ENCODE data around the gene FSCN2.
"Not testable (repeated sequence)": the region's sequence is repeated elsewhere in the genome, so short reads cannot be mapped to it uniquely, and the experiment has no call there.

Gene FSCN2

GRCh38 chr17:81579821-81580321, 51.7 kb downstream of the FSCN2 start:
- peak; percentile 27 for DNase-seq (ENCODE audit: low spot score)
- no peak for TF ChIP-seq CTCF (conservative IDR thresholded peaks at IDR 0.05; ENCODE audit: low read depth)
- ChIA-PET CTCF (interaction anchor here (0.6 to 1.3 kb wide), 2 partner anchors 20 to 21 kb away, joined by 3 to 9 read pairs; no protein-coding TSS in a partner anchor), POLR2A (ENCODE audit: low non-redundant PET) (interaction anchor here (0.7 kb wide), 1 partner anchor 14 kb away, joined by 4 read pairs; no protein-coding TSS in a partner anchor)
- peak overlapping the region; percentile 45 for H3K27ac ChIP-seq

GRCh38 chr17:81580481-81580880, 52.3 kb downstream of the FSCN2 start:
- POLR2A ChIA-PET (ENCODE audit: low non-redundant PET): interaction anchor here (0.7 kb wide), 1 partner anchor 14 kb away, joined by 4 read pairs; no protein-coding TSS in a partner anchor
- no peak for TF ChIP-seq CTCF (conservative IDR thresholded peaks at IDR 0.05; ENCODE audit: low read depth)
- H3K27ac ChIP-seq: peak overlapping the region; percentile 45
- no peak for DNase-seq (ENCODE audit: low spot score)
- CTCF ChIA-PET: interaction anchor here (1.3 kb wide), 1 partner anchor 21 kb away, joined by 9 read pairs; no protein-coding TSS in a partner anchor

- peak overlapping the region; percentile 29 for H3K27ac ChIP-seq
Observed at GRCh38 chr17:81581758-81582157, 53.6 kb downstream of the FSCN2 start.

GRCh38 chr17:81582341-81582740, 54.2 kb downstream of the FSCN2 start:
- POLR2A ChIA-PET (ENCODE audit: low non-redundant PET): no interaction called here
- CTCF ChIA-PET: interaction anchor here (0.6 to 0.7 kb wide), 2 partner anchors 16 to 18 kb away, joined by 3 to 4 read pairs; no protein-coding TSS in a partner anchor
- no peak for TF ChIP-seq CTCF (conservative IDR thresholded peaks at IDR 0.05; ENCODE audit: low read depth)
- no peak for DNase-seq (ENCODE audit: low spot score)
- H3K27ac ChIP-seq: peak overlapping the region; percentile 29

More at GRCh38 chr17:81581758-81582157, 53.6 kb downstream of the FSCN2 start:
- TF ChIP-seq CTCF (conservative IDR thresholded peaks at IDR 0.05; ENCODE audit: low read depth): no peak
- ChIA-PET POLR2A (ENCODE audit: low non-redundant PET) (no interaction called here), CTCF (interaction anchor here (0.6 to 0.7 kb wide), 2 partner anchors 15 to 19 kb away, joined by 3 to 4 read pairs; no protein-coding TSS in a partner anchor)
- DNase-seq (ENCODE audit: low spot score): no peak

GRCh38 chr17:81582749-81583148, 54.6 kb downstream of the FSCN2 start:
- ChIA-PET POLR2A (ENCODE audit: low non-redundant PET) (no interaction called here), CTCF (no interaction called here)
- peak overlapping the region; percentile 29 for H3K27ac ChIP-seq
- no peak for TF ChIP-seq CTCF (conservative IDR thresholded peaks at IDR 0.05; ENCODE audit: low read depth)
- DNase-seq (ENCODE audit: low spot score): no peak

- no peak for DNase-seq (ENCODE audit: low spot score)
- CTCF ChIA-PET: no interaction called here
- TF ChIP-seq CTCF (conservative IDR thresholded peaks at IDR 0.05; ENCODE audit: low read depth): no peak
- H3K27ac ChIP-seq: no peak overlapping the region
- POLR2A ChIA-PET (ENCODE audit: low non-redundant PET): no interaction called here
Observed at GRCh38 chr17:81583589-81584342, 55.6 kb downstream of the FSCN2 start.

GRCh38 chr17:81584771-81585170, 56.6 kb downstream of the FSCN2 start:
- CTCF ChIA-PET; DNase-seq (ENCODE audit: low spot score): not testable (repeated sequence)
- POLR2A ChIA-PET (ENCODE audit: low non-redundant PET): interaction anchor here (0.7 kb wide), 1 partner anchor 70 kb away, joined by 9 read pairs; no protein-coding TSS in a partner anchor

More at GRCh38 chr17:81584771-81585170, 56.6 kb downstream of the FSCN2 start:
- H3K27ac ChIP-seq: not testable (repeated sequence)
